Transverse colon (tissue), 4 donors: Measurements from ENCODE around the gene MTMR3.

Experiments used
- EP300 ChIP-seq: sonication (generic); formaldehyde crosslinking; IDR thresholded peaks from one replicate; pipeline ENCODE4 v1.6.1; 2017; ENCODE audit warnings: antibody characterized with exemption, low read depth
- POLR2A ChIP-seq: fragments of 450-650 bp; IDR thresholded peaks from one replicate; pipeline ENCODE4 v1.6.1; 2016; ENCODE audit warnings: antibody characterized with exemption, mild to moderate bottlenecking, moderate library complexity
- POLR2AphosphoS5 ChIP-seq, 3 donors: sonication (generic); formaldehyde crosslinking; IDR thresholded peaks; one replicate each; pipeline ENCODE4 v1.6.1; 2016; ENCODE audit warnings: antibody characterized with exemption in 3 of 3
- TF ChIP-seq, protein P1 (sequence below), 5 experiments: fragments of 200-600 bp in 3 of 5; fragments of 450-650 bp in 2 of 5; sonication (generic) in 3 of 5; IDR thresholded peaks; 1 replicate in 2 of 5; 2 replicates in 3 of 5; pipeline ENCODE4 v1.5.1; 2016 to 2017; ENCODE audit warnings: antibody characterized with exemption in 5 of 5, inconsistent platforms in 3 of 5, mild to moderate bottlenecking in 2 of 5, moderate library complexity in 1 of 5

DNA sequence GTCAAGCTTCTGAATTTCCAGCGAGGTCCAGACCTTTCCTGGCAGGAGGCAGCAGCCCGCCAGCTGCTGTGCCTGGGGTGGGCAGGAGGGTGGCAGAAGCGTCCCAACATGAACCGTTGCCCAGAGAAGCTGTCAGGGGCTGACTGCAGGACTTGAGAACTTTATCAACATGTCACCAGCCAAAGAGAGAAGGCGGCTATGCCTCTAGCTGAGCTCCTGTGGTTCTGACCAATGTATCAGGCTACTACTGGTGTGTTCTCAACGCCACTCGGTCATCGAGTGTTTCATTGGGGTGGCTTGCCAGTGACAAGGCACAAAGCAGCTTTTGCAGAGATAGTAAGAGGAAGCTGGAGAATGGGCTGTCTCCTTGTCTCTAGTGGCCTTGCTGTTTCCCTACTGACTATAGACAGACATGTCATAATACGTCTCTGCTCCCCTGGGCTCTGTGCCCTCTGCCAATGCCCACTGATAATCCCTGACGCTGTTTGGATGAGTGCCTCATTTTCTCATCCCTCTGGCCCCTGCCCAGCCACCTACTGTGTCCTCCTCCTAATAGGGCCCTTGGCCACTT, 27.3 kb upstream of the MTMR3 start:
- no peak for TF ChIP-seq POLR2AphosphoS5 (IDR thresholded peaks at IDR 0.05)
- TF ChIP-seq, protein P1, sequence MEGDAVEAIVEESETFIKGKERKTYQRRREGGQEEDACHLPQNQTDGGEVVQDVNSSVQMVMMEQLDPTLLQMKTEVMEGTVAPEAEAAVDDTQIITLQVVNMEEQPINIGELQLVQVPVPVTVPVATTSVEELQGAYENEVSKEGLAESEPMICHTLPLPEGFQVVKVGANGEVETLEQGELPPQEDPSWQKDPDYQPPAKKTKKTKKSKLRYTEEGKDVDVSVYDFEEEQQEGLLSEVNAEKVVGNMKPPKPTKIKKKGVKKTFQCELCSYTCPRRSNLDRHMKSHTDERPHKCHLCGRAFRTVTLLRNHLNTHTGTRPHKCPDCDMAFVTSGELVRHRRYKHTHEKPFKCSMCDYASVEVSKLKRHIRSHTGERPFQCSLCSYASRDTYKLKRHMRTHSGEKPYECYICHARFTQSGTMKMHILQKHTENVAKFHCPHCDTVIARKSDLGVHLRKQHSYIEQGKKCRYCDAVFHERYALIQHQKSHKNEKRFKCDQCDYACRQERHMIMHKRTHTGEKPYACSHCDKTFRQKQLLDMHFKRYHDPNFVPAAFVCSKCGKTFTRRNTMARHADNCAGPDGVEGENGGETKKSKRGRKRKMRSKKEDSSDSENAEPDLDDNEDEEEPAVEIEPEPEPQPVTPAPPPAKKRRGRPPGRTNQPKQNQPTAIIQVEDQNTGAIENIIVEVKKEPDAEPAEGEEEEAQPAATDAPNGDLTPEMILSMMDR (IDR thresholded peaks at IDR 0.05), result no peak
- no peak for TF ChIP-seq POLR2A
- no peak for TF ChIP-seq EP300
